ENCODE results near the gene ZNF226.
"Not testable (repeated sequence)": the region's sequence is repeated elsewhere in the genome, so short reads cannot be mapped to it uniquely, and the experiment has no call there.

The ZNF226 gene

GRCh38 chr19:44212866-44213346, 48.0 kb downstream of the ZNF226 start:
- peak overlapping the region; percentile 100 for H3K4me3 ChIP-seq (ENCODE audit: low read length)
- H3K27me3 ChIP-seq (replicated peaks; ENCODE audit: control insufficient read depth, insufficient read depth, low read length), result no peaks in the 10 kb centered on the region
- H3K9me3 ChIP-seq (ENCODE audit: control insufficient read depth, low read length), result no peaks in the 10 kb centered on the region
- H3K36me3 ChIP-seq (ENCODE audit: control insufficient read depth, insufficient read depth, low read length, severe bottlenecking), result peaks cover 14% of the 10 kb centered on the region
- peak overlapping the region; percentile 94 for H3K9ac ChIP-seq (ENCODE audit: low read length)
- H3K4me1 ChIP-seq (ENCODE audit: control insufficient read depth, insufficient read depth, low read length), result peaks cover 13% of the 10 kb centered on the region
- DNase-seq (ENCODE audit: low read depth), result peak; percentile 53

- not testable (repeated sequence) for H3K9me3 ChIP-seq (ENCODE audit: control insufficient read depth, low read length); H3K27me3 ChIP-seq (replicated peaks; ENCODE audit: control insufficient read depth, insufficient read depth, low read length); H3K4me1 ChIP-seq (ENCODE audit: control insufficient read depth, insufficient read depth, low read length); H3K9ac ChIP-seq (ENCODE audit: low read length); H3K4me3 ChIP-seq (ENCODE audit: low read length); DNase-seq (ENCODE audit: low read depth)
- peaks cover 27% of the 10 kb centered on the region for H3K36me3 ChIP-seq (ENCODE audit: control insufficient read depth, insufficient read depth, low read length, severe bottlenecking)
Measured at GRCh38 chr19:44219926-44220325, 55.0 kb downstream of the ZNF226 start.

- not testable (repeated sequence) for H3K27me3 ChIP-seq (replicated peaks; ENCODE audit: control insufficient read depth, insufficient read depth, low read length); DNase-seq (ENCODE audit: low read depth); H3K4me3 ChIP-seq (ENCODE audit: low read length); H3K4me1 ChIP-seq (ENCODE audit: control insufficient read depth, insufficient read depth, low read length); H3K9ac ChIP-seq (ENCODE audit: low read length); H3K9me3 ChIP-seq (ENCODE audit: control insufficient read depth, low read length)
- peaks cover 27% of the 10 kb centered on the region for H3K36me3 ChIP-seq (ENCODE audit: control insufficient read depth, insufficient read depth, low read length, severe bottlenecking)
Measured at GRCh38 chr19:44220761-44221160, 55.9 kb downstream of the ZNF226 start.

- not testable (repeated sequence) for H3K9me3 ChIP-seq (ENCODE audit: control insufficient read depth, low read length); H3K9ac ChIP-seq (ENCODE audit: low read length); H3K4me3 ChIP-seq (ENCODE audit: low read length); DNase-seq (ENCODE audit: low read depth); H3K27me3 ChIP-seq (replicated peaks; ENCODE audit: control insufficient read depth, insufficient read depth, low read length); H3K4me1 ChIP-seq (ENCODE audit: control insufficient read depth, insufficient read depth, low read length)
- H3K36me3 ChIP-seq (ENCODE audit: control insufficient read depth, insufficient read depth, low read length, severe bottlenecking), result peaks cover 27% of the 10 kb centered on the region
Measured at GRCh38 chr19:44221291-44221690, 56.4 kb downstream of the ZNF226 start.

Measured in adipocyte (in vitro differentiated cells).